ENCODE measurements around the gene KIF3A.

GRCh38 chr5:132704875-132705274 is 32.5 kb downstream of the KIF3A start:
- TF ChIP-seq, protein P1, sequence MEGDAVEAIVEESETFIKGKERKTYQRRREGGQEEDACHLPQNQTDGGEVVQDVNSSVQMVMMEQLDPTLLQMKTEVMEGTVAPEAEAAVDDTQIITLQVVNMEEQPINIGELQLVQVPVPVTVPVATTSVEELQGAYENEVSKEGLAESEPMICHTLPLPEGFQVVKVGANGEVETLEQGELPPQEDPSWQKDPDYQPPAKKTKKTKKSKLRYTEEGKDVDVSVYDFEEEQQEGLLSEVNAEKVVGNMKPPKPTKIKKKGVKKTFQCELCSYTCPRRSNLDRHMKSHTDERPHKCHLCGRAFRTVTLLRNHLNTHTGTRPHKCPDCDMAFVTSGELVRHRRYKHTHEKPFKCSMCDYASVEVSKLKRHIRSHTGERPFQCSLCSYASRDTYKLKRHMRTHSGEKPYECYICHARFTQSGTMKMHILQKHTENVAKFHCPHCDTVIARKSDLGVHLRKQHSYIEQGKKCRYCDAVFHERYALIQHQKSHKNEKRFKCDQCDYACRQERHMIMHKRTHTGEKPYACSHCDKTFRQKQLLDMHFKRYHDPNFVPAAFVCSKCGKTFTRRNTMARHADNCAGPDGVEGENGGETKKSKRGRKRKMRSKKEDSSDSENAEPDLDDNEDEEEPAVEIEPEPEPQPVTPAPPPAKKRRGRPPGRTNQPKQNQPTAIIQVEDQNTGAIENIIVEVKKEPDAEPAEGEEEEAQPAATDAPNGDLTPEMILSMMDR (conservative IDR thresholded peaks at IDR 0.05; ENCODE audit: low read length) = no peak
- TF ChIP-seq EZH2phosphoT487 (IDR thresholded peaks at IDR 0.05; ENCODE audit: borderline replicate concordance) = no peak
